Activated naive CD8-positive, alpha-beta T cell treated with anti-CD3 and anti-CD28 coated beads, Interleukin-2, amount 50 U/mL, for 16 hours (primary cell): ENCODE measurements around the gene SIPA1L2.
A peak's percentile ranks its signal among the peaks of the same experiment; 100 is the strongest.

Experiments used
- DNase-seq: peaks from one replicate; pipeline ENCODE4 v3.0.0-alpha.2; 2020; ENCODE audit warnings: low read depth, low spot score

Gene SIPA1L2

DNA sequence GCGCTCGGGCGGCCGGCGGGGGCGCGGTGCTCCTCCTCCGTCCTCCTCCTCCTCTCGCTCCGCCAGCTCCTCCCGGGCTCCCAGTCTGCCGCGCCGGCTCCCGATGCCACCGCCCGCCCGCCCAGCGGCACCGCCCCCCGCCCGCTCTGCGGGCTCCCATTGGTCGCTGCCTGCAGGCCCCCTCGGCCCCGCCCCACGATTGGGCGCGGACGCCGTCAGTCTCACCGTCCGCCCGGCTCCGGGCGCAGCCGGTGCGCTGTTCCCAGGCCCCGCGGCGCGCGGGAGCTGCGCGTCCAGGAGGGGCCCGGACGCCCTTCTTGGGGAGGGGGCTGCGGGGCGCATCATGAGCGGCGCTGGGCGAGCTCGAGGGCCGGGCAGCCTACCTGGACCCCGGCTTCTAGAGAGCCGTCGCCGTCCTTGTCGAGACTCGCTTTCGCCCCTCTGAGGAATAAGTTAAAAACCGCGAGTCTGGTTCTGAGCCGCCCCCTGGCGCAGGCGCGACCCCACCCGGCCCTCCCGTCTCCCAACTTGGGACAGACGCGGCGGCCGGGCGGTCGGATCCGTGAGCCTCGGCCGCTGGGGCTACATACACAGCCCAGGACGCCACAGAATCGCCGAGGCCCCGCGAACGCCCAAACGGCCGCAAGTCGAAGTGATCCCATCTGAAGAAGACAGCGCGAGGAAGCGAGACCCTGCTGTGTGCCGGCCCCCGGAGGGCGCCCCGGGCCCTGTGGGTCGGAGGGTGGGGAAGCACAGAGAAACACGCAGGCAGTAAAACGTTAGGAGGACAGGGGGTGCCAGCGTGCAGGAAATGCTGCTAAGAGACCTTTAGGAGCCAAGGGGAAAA, at the start of gene SIPA1L2:
Gene SIPA1L2 (minus strand): TSS at position 87 of the 847 bp plus-strand sequence. CDS start 114,794 bp downstream, outside the sequence.
- peak; percentile 76 for DNase-seq

- DNase-seq: no peak
Observed at GRCh38 chr1:232678185-232678886, 48.4 kb upstream of the SIPA1L2 start.

- no peak for DNase-seq
Observed at GRCh38 chr1:232676307-232676706, 46.4 kb upstream of the SIPA1L2 start.

GRCh38 chr1:232675898-232676297, 46.0 kb upstream of the SIPA1L2 start:
- no peak for DNase-seq

- no peak for DNase-seq
Observed at GRCh38 chr1:232675260-232675659, 45.3 kb upstream of the SIPA1L2 start.

DNA sequence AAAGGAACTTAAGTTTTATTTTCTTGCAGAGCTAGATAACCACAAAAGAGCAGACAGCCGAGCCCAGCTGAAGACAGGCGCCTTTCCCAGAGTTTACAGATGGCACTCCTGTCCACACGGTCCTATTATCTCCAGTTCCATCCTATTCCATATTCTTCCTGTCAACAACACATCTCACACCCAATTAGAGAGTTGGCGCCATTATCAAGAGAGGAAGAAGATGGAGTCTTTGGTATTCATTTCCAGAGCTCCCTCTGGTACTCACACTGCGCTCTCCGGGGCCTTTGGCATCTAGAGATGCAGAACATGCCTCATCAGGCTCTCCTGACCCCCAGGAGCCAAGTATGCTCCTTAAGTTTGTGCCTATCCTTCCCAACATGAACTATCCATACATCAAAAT, 43.3 kb upstream of the SIPA1L2 start:
- no peak for DNase-seq

GRCh38 chr1:232669981-232670747, 40.2 kb upstream of the SIPA1L2 start:
- no peak for DNase-seq

GRCh38 chr1:232667778-232668165, 37.8 kb upstream of the SIPA1L2 start:
- no peak for DNase-seq

GRCh38 chr1:232667094-232667777, 37.3 kb upstream of the SIPA1L2 start:
- DNase-seq: no peak

GRCh38 chr1:232664844-232665777, 35.2 kb upstream of the SIPA1L2 start:
- no peak for DNase-seq

DNA sequence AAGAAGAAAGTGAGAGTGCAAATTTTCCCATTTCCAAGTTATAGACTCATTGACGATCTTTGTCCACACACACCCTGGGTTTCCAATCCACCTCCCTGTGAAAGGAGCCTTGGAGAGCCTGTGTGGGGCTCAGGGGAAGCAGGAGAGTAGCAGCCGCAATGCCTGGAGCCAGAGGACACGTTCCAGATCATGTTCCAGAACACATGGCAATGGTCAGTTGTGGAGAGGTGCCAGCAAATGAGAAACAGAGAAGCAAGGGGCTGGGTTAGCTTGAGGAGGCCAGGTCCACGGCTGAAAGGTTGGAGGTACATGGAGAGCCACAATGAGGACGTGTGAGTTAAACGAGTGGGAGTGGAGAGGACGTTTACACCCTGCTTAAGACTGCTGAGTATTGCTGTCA, 33.0 kb upstream of the SIPA1L2 start:
- no peak for DNase-seq

- DNase-seq: no peak
Observed at GRCh38 chr1:232658386-232658785, 28.5 kb upstream of the SIPA1L2 start.

GRCh38 chr1:232657426-232658005, 27.6 kb upstream of the SIPA1L2 start:
- no peak for DNase-seq

GRCh38 chr1:232655746-232656085, 25.8 kb upstream of the SIPA1L2 start:
- DNase-seq: no peak

- no peak for DNase-seq
Observed at GRCh38 chr1:232655028-232655745, 25.3 kb upstream of the SIPA1L2 start.

- no peak for DNase-seq
Observed at GRCh38 chr1:232653789-232654188, 23.9 kb upstream of the SIPA1L2 start.

DNA sequence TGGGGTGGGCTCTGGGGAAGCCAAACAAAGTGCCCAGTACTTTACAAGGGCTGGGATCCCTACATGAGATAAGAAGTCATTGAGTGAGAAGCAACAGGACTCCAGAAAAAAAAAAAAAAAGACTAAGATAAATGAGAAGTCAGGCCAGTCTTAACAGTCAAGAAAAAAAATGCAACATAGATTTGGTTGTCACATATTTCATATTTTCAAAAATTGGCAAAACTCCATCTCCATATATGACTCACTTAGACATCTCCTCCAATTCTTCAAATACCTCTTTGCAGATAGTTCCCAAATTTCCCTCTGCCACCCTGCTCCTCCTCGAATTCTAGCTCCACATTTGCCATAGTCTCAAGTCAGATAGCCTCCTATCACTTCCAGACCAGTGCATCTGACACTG, 20.9 kb upstream of the SIPA1L2 start:
- DNase-seq: no peak

DNA sequence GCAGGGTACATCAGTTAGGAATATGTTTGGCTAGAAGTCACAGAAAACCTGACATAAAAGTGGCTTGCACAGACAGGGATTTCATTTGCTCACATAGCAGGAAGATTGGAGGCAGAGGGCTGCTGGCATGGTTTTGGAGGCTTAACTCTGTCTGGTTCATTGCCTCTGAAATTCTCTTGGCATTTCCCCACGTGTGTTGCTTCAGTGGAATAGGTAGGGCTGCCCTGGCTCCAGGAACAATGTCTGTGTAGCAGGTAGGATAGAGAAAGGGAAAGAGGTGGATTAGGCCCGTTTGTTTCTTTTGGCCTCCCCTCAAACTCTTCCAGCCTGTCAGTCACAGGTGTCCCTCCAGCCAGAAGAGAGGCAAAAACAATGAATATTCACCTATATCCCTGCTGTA, 20.5 kb upstream of the SIPA1L2 start:
- no peak for DNase-seq

GRCh38 chr1:232648316-232648715, 18.4 kb upstream of the SIPA1L2 start:
- DNase-seq: no peak

GRCh38 chr1:232644209-232644608, 14.3 kb upstream of the SIPA1L2 start:
- DNase-seq: no peak
